HG02642 (cell line): ENCODE results near the gene NPC1.
A peak's percentile ranks its signal among the peaks of the same experiment; 100 is the strongest.
"Not testable (repeated sequence)": the region's sequence is repeated elsewhere in the genome, so short reads cannot be mapped to it uniquely, and the experiment has no call there.

Experiments
- ATAC-seq: cut with Tn5 transposase; IDR thresholded peaks from one replicate; pipeline ENCODE4 v1.9.1; 2021; ENCODE audit warnings: mild to moderate bottlenecking; ENCODE audit not compliant: unreplicated experiment, poor library complexity

The NPC1 gene

GRCh38 chr18:23578067-23578701, 8.1 kb downstream of the NPC1 start:
- ATAC-seq: peak; percentile 60

GRCh38 chr18:23577521-23577920, 8.8 kb downstream of the NPC1 start:
- not testable (repeated sequence) for ATAC-seq

GRCh38 chr18:23575309-23575651, 11.0 kb downstream of the NPC1 start:
- ATAC-seq: no peak

GRCh38 chr18:23574611-23575308, 11.5 kb downstream of the NPC1 start:
- no peak for ATAC-seq

GRCh38 chr18:23573626-23574431, 12.5 kb downstream of the NPC1 start:
- ATAC-seq: no peak

GRCh38 chr18:23573020-23573419, 13.3 kb downstream of the NPC1 start:
- ATAC-seq: no peak

- ATAC-seq: no peak
Measured at GRCh38 chr18:23572570-23572969, 13.7 kb downstream of the NPC1 start.

- no peak for ATAC-seq
Measured at GRCh38 chr18:23572012-23572411, 14.3 kb downstream of the NPC1 start.

- ATAC-seq: no peak
Measured at GRCh38 chr18:23570912-23571504, 15.3 kb downstream of the NPC1 start.

- no peak for ATAC-seq
Measured at GRCh38 chr18:23569299-23570063, 16.8 kb downstream of the NPC1 start.

GRCh38 chr18:23568281-23569138, 17.8 kb downstream of the NPC1 start:
- no peak for ATAC-seq

- ATAC-seq: no peak
Measured at GRCh38 chr18:23567671-23568070, 18.6 kb downstream of the NPC1 start.

GRCh38 chr18:23565916-23566547, 20.3 kb downstream of the NPC1 start:
- ATAC-seq: no peak

- ATAC-seq: no peak
Measured at GRCh38 chr18:23563377-23564043, 22.8 kb downstream of the NPC1 start.

GRCh38 chr18:23560186-23560585, 26.1 kb downstream of the NPC1 start:
- no peak for ATAC-seq

- not testable (repeated sequence) for ATAC-seq
Measured at GRCh38 chr18:23557511-23557910, 28.8 kb downstream of the NPC1 start.

- no peak for ATAC-seq
Measured at GRCh38 chr18:23556145-23556780, 30.0 kb downstream of the NPC1 start.

GRCh38 chr18:23553887-23554286, 32.4 kb downstream of the NPC1 start:
- no peak for ATAC-seq
